Thymus (tissue), 11 donors: ENCODE results near the gene MARS1. TPM values are rescaled to one million over a fixed set of nuclear protein-coding genes. Genes with fewer than 3 reads are reported as not detected.

ENCODE experiments used
- DNase-seq, 9 donors: peaks; one replicate each; pipeline ENCODE4 v3.0.0-alpha.2; 2013; ENCODE audit warnings: low spot score in 9 of 9, low read depth in 6 of 9, missing footprints in 1 of 9
- H3K27ac ChIP-seq, 2 donors: one replicate each; pipeline ENCODE4 v1.5.1; 2013; ENCODE audit warnings: control low read depth in 1 of 2, low read depth in 1 of 2, low read length in 1 of 2, mild to moderate bottlenecking in 1 of 2, moderate library complexity in 1 of 2
- H3K27me3 ChIP-seq, 2 donors: one replicate each; pipeline ENCODE4 v1.5.1; 2013; ENCODE audit warnings: low read length in 1 of 2; ENCODE audit not compliant: control insufficient read depth in 2 of 2, insufficient read depth in 1 of 2
- H3K36me3 ChIP-seq, 2 donors: one replicate each; pipeline ENCODE4 v1.5.1; 2013; ENCODE audit warnings: low read length in 1 of 2, mild to moderate bottlenecking in 1 of 2, moderate library complexity in 1 of 2; ENCODE audit not compliant: control insufficient read depth in 2 of 2, insufficient read depth in 2 of 2
- H3K4me1 ChIP-seq, 2 donors: one replicate each; pipeline ENCODE4 v1.5.1; 2013; ENCODE audit warnings: low read length in 2 of 2; ENCODE audit not compliant: control insufficient read depth in 2 of 2, insufficient read depth in 2 of 2
- H3K4me3 ChIP-seq, 2 donors: one replicate each; pipeline ENCODE4 v1.5.1; 2013; ENCODE audit warnings: low read length in 2 of 2, control low read depth in 1 of 2, mild to moderate bottlenecking in 1 of 2
- H3K9me3 ChIP-seq, 2 donors: one replicate each; pipeline ENCODE4 v1.5.1; 2013; ENCODE audit warnings: low read length in 1 of 2, mild to moderate bottlenecking in 1 of 2; ENCODE audit not compliant: control insufficient read depth in 2 of 2, insufficient read depth in 1 of 2
- whole genome bisulfite sequencing: extraction: QIAGEN DNeasy Blood & Tissue Kit; methylation state at CpG from one replicate; pipeline ENCODE4 v1.1.7; 2013; 5-methylcytosine and 5-hydroxymethylcytosine counted together
- polyA plus RNA-seq: library from polyadenylated mRNA; stranded (reverse); fragments of 200-250 nt; gene quantifications from one replicate; pipeline ENCODE4 v1.2.3, GENCODE V29; 2013
- total RNA-seq: library from RNA; stranded (reverse); fragments of 120-200 nt; gene quantifications from one replicate; pipeline ENCODE4 v1.2.4, GENCODE V29; 2013
- donor health status: healthy.

Gene MARS1
- total and polyA plus RNA-seq, 2 donors: 93.8 to 117 TPM

- H3K27ac ChIP-seq: no peak overlapping the region
- H3K4me3 ChIP-seq: no peak overlapping the region
- peaks cover 0 to 2% of the 10 kb centered on the region in 2 donors for H3K4me1 ChIP-seq
- DNase-seq: no peak
- H3K9me3 ChIP-seq: no peaks in the 10 kb centered on the region
- peaks cover 42 to 49% of the 10 kb centered on the region in 2 donors for H3K36me3 ChIP-seq
- H3K27me3 ChIP-seq: peaks cover 0 to 12% of the 10 kb centered on the region in 2 donors
- WGBS: 96% methylated on average over 11 of the region's 11 CpGs
Measured at GRCh38 chr12:57467915-57468314, 20.0 kb upstream of the MARS1 start.

DNA sequence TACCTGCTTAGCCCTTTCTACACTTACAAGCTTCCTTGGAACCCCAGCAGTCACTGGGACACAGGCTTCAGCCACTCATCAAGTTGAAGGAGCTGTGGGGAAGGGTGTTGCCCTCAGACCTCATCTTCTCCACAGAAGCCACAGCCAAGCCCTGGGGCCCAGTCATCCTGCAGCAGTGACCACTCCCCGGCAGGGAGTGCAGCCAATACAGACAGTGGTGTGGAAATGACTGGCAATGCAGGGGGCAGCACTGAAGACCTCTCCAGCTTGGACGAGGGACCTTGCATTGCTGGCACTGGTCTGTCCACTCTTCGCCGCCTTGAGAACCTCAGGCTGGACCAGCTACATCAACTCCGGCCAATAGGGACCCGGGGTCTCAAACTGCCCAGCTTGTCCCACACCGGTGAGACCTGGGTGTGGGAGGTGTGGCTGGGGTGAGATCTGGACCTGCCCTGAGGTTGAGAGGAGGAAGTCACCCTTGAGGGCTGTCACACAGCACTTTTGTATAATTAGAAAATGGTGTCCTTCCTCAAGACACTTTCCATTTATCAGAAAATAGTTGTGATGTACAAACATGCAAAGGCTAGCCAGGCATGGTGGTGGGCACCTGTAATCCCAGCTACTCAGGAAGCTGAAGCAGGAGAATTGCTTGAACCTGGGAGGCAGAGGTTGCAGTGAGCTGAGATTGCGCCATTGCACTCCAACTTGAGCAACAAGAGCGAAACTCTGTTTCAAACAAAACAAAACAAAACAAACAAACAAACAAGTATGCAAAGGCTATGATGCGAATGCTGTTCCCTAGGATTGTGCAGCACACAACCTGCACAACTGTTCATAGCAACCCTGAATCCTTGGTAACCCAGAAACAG, 18.3 kb upstream of the MARS1 start:
- no peak for DNase-seq
- H3K27me3 ChIP-seq: peaks cover 0 to 7% of the 10 kb centered on the region in 2 donors
- H3K4me3 ChIP-seq: no peak overlapping the region
- 98% methylated on average over 10 of the region's 10 CpGs for WGBS
- H3K36me3 ChIP-seq: peaks cover 55 to 62% of the 10 kb centered on the region in 2 donors
- no peaks in the 10 kb centered on the region for H3K4me1 ChIP-seq
- no peak overlapping the region for H3K27ac ChIP-seq
- no peaks in the 10 kb centered on the region for H3K9me3 ChIP-seq

DNA sequence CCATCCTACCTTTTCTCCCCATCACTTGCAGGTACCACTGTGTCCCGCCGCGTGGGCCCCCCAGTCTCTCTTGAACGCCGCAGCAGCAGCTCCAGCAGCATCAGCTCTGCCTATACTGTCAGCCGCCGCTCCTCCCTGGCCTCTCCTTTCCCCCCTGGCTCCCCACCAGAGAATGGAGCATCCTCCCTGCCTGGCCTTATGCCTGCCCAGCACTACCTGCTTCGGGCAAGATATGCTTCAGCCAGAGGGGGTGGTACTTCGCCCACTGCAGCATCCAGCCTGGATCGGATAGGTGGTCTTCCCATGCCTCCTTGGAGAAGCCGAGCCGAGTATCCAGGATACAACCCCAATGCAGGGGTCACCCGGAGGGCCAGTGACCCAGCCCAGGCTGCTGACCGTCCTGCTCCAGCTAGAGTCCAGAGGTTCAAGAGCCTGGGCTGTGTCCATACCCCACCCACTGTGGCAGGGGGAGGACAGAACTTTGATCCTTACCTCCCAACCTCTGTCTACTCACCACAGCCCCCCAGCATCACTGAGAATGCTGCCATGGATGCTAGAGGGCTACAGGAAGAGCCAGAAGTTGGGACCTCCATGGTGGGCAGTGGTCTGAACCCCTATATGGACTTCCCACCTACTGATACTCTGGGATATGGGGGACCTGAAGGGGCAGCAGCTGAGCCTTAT, 17.4 kb upstream of the MARS1 start:
- Histone ChIP-seq H3K27me3 (peaks cover 0 to 10% of the 10 kb centered on the region in 2 donors), H3K9me3 (no peaks in the 10 kb centered on the region), H3K4me1 (peaks cover 4 to 7% of the 10 kb centered on the region in 2 donors), H3K27ac (no peak overlapping the region), H3K36me3 (peaks cover 64 to 71% of the 10 kb centered on the region in 2 donors), H3K4me3 (no peak overlapping the region)
- WGBS: 98% methylated on average over 14 of the region's 14 CpGs
- DNase-seq: no peak

DNA sequence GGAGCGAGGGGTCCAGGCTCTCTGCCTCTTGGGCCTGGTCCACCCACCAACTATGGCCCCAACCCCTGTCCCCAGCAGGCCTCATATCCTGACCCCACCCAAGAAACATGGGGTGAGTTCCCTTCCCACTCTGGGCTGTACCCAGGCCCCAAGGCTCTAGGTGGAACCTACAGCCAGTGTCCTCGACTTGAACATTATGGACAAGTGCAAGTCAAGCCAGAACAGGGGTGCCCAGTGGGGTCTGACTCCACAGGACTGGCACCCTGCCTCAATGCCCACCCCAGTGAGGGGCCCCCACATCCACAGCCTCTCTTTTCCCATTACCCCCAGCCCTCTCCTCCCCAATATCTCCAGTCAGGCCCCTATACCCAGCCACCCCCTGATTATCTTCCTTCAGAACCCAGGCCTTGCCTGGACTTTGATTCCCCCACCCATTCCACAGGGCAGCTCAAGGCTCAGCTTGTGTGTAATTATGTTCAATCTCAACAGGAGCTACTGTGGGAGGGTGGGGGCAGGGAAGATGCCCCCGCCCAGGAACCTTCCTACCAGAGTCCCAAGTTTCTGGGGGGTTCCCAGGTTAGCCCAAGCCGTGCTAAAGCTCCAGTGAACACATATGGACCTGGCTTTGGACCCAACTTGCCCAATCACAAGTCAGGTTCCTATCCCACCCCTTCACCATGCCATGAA, 16.8 kb upstream of the MARS1 start:
- Histone ChIP-seq H3K27me3 (peaks cover 0 to 15% of the 10 kb centered on the region in 2 donors), H3K4me3 (no peak overlapping the region), H3K4me1 (peaks cover 8 to 14% of the 10 kb centered on the region in 2 donors), H3K36me3 (peaks cover 68 to 74% of the 10 kb centered on the region in 2 donors), H3K27ac (no peak overlapping the region), H3K9me3 (no peaks in the 10 kb centered on the region)
- WGBS: 94% methylated on average over 4 of the region's 4 CpGs
- DNase-seq: no peak

- WGBS: 98% methylated on average over 3 of the region's 3 CpGs
- Histone ChIP-seq H3K27ac (no peak overlapping the region), H3K27me3 (peaks cover 0 to 16% of the 10 kb centered on the region in 2 donors), H3K9me3 (no peaks in the 10 kb centered on the region), H3K4me3 (no peak overlapping the region), H3K36me3 (peaks cover 68 to 74% of the 10 kb centered on the region in 2 donors), H3K4me1 (peaks cover 10 to 20% of the 10 kb centered on the region in 2 donors)
- DNase-seq: no peak
Measured at GRCh38 chr12:57471661-57472060, 16.2 kb upstream of the MARS1 start.

DNA sequence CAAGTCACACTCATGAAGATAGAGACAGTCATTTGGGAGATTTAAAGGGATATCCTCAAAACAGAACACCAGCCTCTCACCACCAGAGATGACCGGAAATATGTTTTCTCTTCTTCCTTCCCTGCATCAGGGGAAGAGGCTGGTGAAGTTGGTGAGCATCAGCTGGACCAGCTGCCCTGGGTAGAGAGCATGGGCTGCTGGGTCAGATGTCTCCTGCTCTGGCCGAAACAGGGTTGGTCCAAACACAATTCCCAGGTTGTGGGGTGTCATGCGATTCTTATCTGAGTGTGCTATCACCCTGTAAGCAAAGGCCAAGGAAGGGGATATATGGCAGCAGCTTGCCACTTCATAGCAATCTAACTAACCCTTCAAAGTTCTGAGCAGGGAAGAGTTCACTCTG, 15.5 kb upstream of the MARS1 start:
- Histone ChIP-seq H3K36me3 (peaks cover 64 to 69% of the 10 kb centered on the region in 2 donors), H3K27me3 (peaks cover 0 to 18% of the 10 kb centered on the region in 2 donors), H3K9me3 (no peaks in the 10 kb centered on the region), H3K4me1 (peaks cover 11 to 24% of the 10 kb centered on the region in 2 donors), H3K4me3 (no peak overlapping the region), H3K27ac (no peak overlapping the region)
- 96% methylated on average over 3 of the region's 3 CpGs for WGBS
- no peak for DNase-seq

GRCh38 chr12:57473392-57473791, 14.5 kb upstream of the MARS1 start:
- H3K4me1 ChIP-seq: peaks cover 14 to 34% of the 10 kb centered on the region in 2 donors
- H3K27ac ChIP-seq: no peak overlapping the region
- no peak overlapping the region for H3K4me3 ChIP-seq
- no peak for DNase-seq
- H3K27me3 ChIP-seq: peaks cover 0 to 18% of the 10 kb centered on the region in 2 donors
- WGBS: 95% methylated on average over 3 of the region's 3 CpGs
- H3K36me3 ChIP-seq: peaks cover 64 to 66% of the 10 kb centered on the region in 2 donors
- no peaks in the 10 kb centered on the region for H3K9me3 ChIP-seq

DNA sequence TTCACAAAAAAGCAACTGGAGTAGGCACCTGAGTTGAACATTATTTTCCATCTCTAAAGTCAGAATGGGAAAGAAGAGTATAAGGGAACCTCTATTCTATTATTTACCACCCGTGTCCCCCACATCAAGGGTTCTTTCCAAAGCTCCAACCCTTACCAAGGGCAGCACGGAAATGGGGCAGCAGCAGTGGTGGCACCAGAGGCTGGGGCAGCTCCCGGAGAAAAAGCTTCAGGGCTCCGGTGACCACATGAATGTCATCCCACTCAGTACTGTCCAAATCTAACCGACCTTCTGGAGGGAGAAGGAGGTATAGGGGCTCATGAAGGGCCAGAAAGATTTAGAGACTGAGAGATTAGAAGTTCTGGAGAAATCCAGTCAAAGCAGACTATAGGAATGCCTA, 14.0 kb upstream of the MARS1 start:
- 96% methylated on average over 5 of the region's 5 CpGs for WGBS
- Histone ChIP-seq H3K36me3 (peaks cover 64 to 66% of the 10 kb centered on the region in 2 donors), H3K27ac (no peak overlapping the region), H3K4me3 (no peak overlapping the region), H3K4me1 (peaks cover 19 to 39% of the 10 kb centered on the region in 2 donors), H3K9me3 (no peaks in the 10 kb centered on the region), H3K27me3 (peaks cover 0 to 18% of the 10 kb centered on the region in 2 donors)
- DNase-seq: no peak
